ENCODE data around the gene PRDM7.

The PRDM7 gene

GRCh38 chr16:90040152-90041023 is 36.7 kb downstream of the PRDM7 start:
- H3K18ac ChIP-seq (ENCODE audit: low read length): no peak overlapping the region
- H3K9ac ChIP-seq (ENCODE audit: low read depth, low read length, poor library complexity): no peak overlapping the region
- H3K4me3 ChIP-seq (ENCODE audit: low read length in 2 of 2): no peak overlapping the region
- no peak overlapping the region for H2AK5ac ChIP-seq (ENCODE audit: low read depth, low read length)
- no peak overlapping the region for H3K14ac ChIP-seq (ENCODE audit: low read length)
- no peak overlapping the region for H2BK15ac ChIP-seq (ENCODE audit: low read length)
- H3K79me1 ChIP-seq (ENCODE audit: low read depth, low read length): peaks cover 3% of the 10 kb centered on the region
- H3K36me3 ChIP-seq (replicated peaks in 1 of 2; ENCODE audit: control insufficient read depth in 2 of 2, insufficient read depth in 2 of 2, low read length in 2 of 2): peaks cover 0 to 3% of the 10 kb centered on the region in 2 donors
- H3K27ac ChIP-seq (replicated peaks; ENCODE audit: low read length): no peak overlapping the region
- no peak for DNase-seq (ENCODE audit: low spot score)
- peaks cover 0 to 4% of the 10 kb centered on the region in 2 donors for H3K9me3 ChIP-seq (replicated peaks in 1 of 2; ENCODE audit: control insufficient read depth in 2 of 2, insufficient read depth in 1 of 2, low read depth in 1 of 2, low read length in 2 of 2)
- no peak overlapping the region for H4K8ac ChIP-seq (ENCODE audit: low read depth, low read length)
- no peak overlapping the region for H4K91ac ChIP-seq (ENCODE audit: low read depth, low read length, poor library complexity)
- no peaks in the 10 kb centered on the region for H3K4me1 ChIP-seq (ENCODE audit: control insufficient read depth in 2 of 2, insufficient read depth in 1 of 2, low read depth in 1 of 2, low read length in 2 of 2)
- WGBS, 2 donors (ENCODE audit: extremely low coverage in 2 of 2, insufficient read length in 2 of 2, insufficient replicate concordance in 1 of 2): no CpG with 5 or more reads among the region's 29 CpGs
- H3K23ac ChIP-seq (ENCODE audit: low read depth, low read length, poor library complexity): peak overlapping the region; percentile 47
- no peak overlapping the region for H2BK120ac ChIP-seq (ENCODE audit: low read depth, low read length)
- H2BK12ac ChIP-seq (ENCODE audit: low read length): peak overlapping the region; percentile 99
- no peak overlapping the region for H2AFZ ChIP-seq (ENCODE audit: low read length)
- no peak overlapping the region for H3K4me2 ChIP-seq (ENCODE audit: insufficient read depth, low read length, poor library complexity, severe bottlenecking)
- no peak overlapping the region for H2BK5ac ChIP-seq (ENCODE audit: low read length)
- no peak overlapping the region for H3K4ac ChIP-seq (ENCODE audit: low read length)
- H3K27me3 ChIP-seq (ENCODE audit: control insufficient read depth in 3 of 3, insufficient read depth in 3 of 3, low read depth in 1 of 3, low read length in 3 of 3): peaks cover 0 to 20% (median 0%) of the 10 kb centered on the region in 3 experiments

DNA sequence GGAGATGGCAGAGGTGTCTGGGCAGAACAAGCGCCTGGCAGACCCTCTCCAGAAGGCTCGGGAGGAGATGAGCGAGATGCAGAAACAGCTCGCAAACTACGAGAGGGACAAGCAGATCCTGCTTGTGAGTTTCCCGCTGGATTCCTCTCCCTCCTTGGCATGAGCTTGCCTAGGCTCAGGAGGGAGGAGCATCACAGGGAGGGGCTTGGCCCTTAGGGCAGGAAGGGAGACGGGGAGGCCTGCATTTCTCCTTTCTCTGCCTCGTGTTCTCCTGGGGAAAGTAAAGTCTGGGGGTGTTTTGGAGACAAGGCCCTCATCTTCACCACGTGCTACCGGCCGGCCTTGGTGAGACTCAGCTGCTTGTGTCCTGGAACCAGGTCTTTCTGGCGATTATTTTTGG is 39.9 kb downstream of the PRDM7 start:
- Histone ChIP-seq H4K8ac (ENCODE audit: low read depth, low read length) (no peak overlapping the region), H2AFZ (ENCODE audit: low read length) (no peak overlapping the region), H3K4me3 (ENCODE audit: low read length in 2 of 2) (peak overlapping the region in 1 of 2 donors; percentile 9), H2BK15ac (ENCODE audit: low read length) (peak overlapping the region; percentile 68), H3K9me3 (replicated peaks in 1 of 2; ENCODE audit: control insufficient read depth in 2 of 2, insufficient read depth in 1 of 2, low read depth in 1 of 2, low read length in 2 of 2) (peaks cover 0 to 6% of the 10 kb centered on the region in 2 donors), H2AK5ac (ENCODE audit: low read depth, low read length) (no peak overlapping the region), H3K4me2 (ENCODE audit: insufficient read depth, low read length, poor library complexity, severe bottlenecking) (no peak overlapping the region), H3K27me3 (ENCODE audit: control insufficient read depth in 3 of 3, insufficient read depth in 3 of 3, low read depth in 1 of 3, low read length in 3 of 3) (peaks cover 0 to 14% (median 0%) of the 10 kb centered on the region in 3 experiments), H3K27ac (replicated peaks; ENCODE audit: low read length) (no peak overlapping the region), H4K91ac (ENCODE audit: low read depth, low read length, poor library complexity) (no peak overlapping the region), H3K4ac (ENCODE audit: low read length) (no peak overlapping the region), H3K79me1 (ENCODE audit: low read depth, low read length) (no peaks in the 10 kb centered on the region), H3K18ac (ENCODE audit: low read length) (no peak overlapping the region), H3K4me1 (ENCODE audit: control insufficient read depth in 2 of 2, insufficient read depth in 1 of 2, low read depth in 1 of 2, low read length in 2 of 2) (no peaks in the 10 kb centered on the region), H3K9ac (ENCODE audit: low read depth, low read length, poor library complexity) (peak overlapping the region; percentile 37), H2BK12ac (ENCODE audit: low read length) (no peak overlapping the region), H3K14ac (ENCODE audit: low read length) (no peak overlapping the region), H3K36me3 (replicated peaks in 1 of 2; ENCODE audit: control insufficient read depth in 2 of 2, insufficient read depth in 2 of 2, low read length in 2 of 2) (peaks cover 0 to 6% of the 10 kb centered on the region in 2 donors), H2BK5ac (ENCODE audit: low read length) (no peak overlapping the region), H2BK120ac (ENCODE audit: low read depth, low read length) (no peak overlapping the region), H3K23ac (ENCODE audit: low read depth, low read length, poor library complexity) (no peak overlapping the region)
- no CpG with 5 or more reads among the region's 12 CpGs for WGBS, 2 donors (ENCODE audit: extremely low coverage in 2 of 2, insufficient read length in 2 of 2, insufficient replicate concordance in 1 of 2)
- no peak for DNase-seq (ENCODE audit: low spot score)

GRCh38 chr16:90035902-90036301 is 41.2 kb downstream of the PRDM7 start:
- H3K27ac ChIP-seq (replicated peaks; ENCODE audit: low read length): no peak overlapping the region
- WGBS, 2 donors (ENCODE audit: extremely low coverage in 2 of 2, insufficient read length in 2 of 2, insufficient replicate concordance in 1 of 2): no CpG with 5 or more reads among the region's 5 CpGs

GRCh38 chr16:90034504-90034903 is 42.6 kb downstream of the PRDM7 start:
- Histone ChIP-seq H3K4ac (ENCODE audit: low read length) (no peak overlapping the region), H3K4me2 (ENCODE audit: insufficient read depth, low read length, poor library complexity, severe bottlenecking) (no peak overlapping the region), H2AK5ac (ENCODE audit: low read depth, low read length) (no peak overlapping the region), H3K9me3 (replicated peaks in 1 of 2; ENCODE audit: control insufficient read depth in 2 of 2, insufficient read depth in 1 of 2, low read depth in 1 of 2, low read length in 2 of 2) (peaks cover 0 to 13% of the 10 kb centered on the region in 2 donors), H3K9ac (ENCODE audit: low read depth, low read length, poor library complexity) (no peak overlapping the region), H3K27ac (replicated peaks; ENCODE audit: low read length) (no peak overlapping the region), H2BK12ac (ENCODE audit: low read length) (no peak overlapping the region), H2BK15ac (ENCODE audit: low read length) (no peak overlapping the region), H2AFZ (ENCODE audit: low read length) (no peak overlapping the region), H4K8ac (ENCODE audit: low read depth, low read length) (no peak overlapping the region), H3K18ac (ENCODE audit: low read length) (no peak overlapping the region), H2BK5ac (ENCODE audit: low read length) (no peak overlapping the region), H3K79me1 (ENCODE audit: low read depth, low read length) (no peaks in the 10 kb centered on the region), H3K4me1 (ENCODE audit: control insufficient read depth in 2 of 2, insufficient read depth in 1 of 2, low read depth in 1 of 2, low read length in 2 of 2) (peaks cover 0 to 2% of the 10 kb centered on the region in 2 donors), H2BK120ac (ENCODE audit: low read depth, low read length) (no peak overlapping the region), H3K36me3 (replicated peaks in 1 of 2; ENCODE audit: control insufficient read depth in 2 of 2, insufficient read depth in 2 of 2, low read length in 2 of 2) (peaks cover 0 to 13% of the 10 kb centered on the region in 2 donors), H4K91ac (ENCODE audit: low read depth, low read length, poor library complexity) (no peak overlapping the region), H3K23ac (ENCODE audit: low read depth, low read length, poor library complexity) (no peak overlapping the region), H3K14ac (ENCODE audit: low read length) (no peak overlapping the region), H3K27me3 (ENCODE audit: control insufficient read depth in 3 of 3, insufficient read depth in 3 of 3, low read depth in 1 of 3, low read length in 3 of 3) (peaks cover 0 to 6% (median 0%) of the 10 kb centered on the region in 3 experiments), H3K4me3 (ENCODE audit: low read length in 2 of 2) (no peak overlapping the region)
- DNase-seq (ENCODE audit: low spot score): no peak
- WGBS, 2 donors (ENCODE audit: extremely low coverage in 2 of 2, insufficient read length in 2 of 2, insufficient replicate concordance in 1 of 2): no CpG with 5 or more reads among the region's 8 CpGs

More at GRCh38 chr16:90035902-90036301, 41.2 kb downstream of the PRDM7 start:
- no peak overlapping the region for H4K8ac ChIP-seq (ENCODE audit: low read depth, low read length)
- H3K36me3 ChIP-seq (replicated peaks in 1 of 2; ENCODE audit: control insufficient read depth in 2 of 2, insufficient read depth in 2 of 2, low read length in 2 of 2): peaks cover 0 to 13% of the 10 kb centered on the region in 2 donors
- no peak overlapping the region for H2BK15ac ChIP-seq (ENCODE audit: low read length)
- no peak overlapping the region for H2BK12ac ChIP-seq (ENCODE audit: low read length)
- DNase-seq (ENCODE audit: low spot score): no peak
- no peak overlapping the region for H3K9ac ChIP-seq (ENCODE audit: low read depth, low read length, poor library complexity)
- H3K79me1 ChIP-seq (ENCODE audit: low read depth, low read length): no peaks in the 10 kb centered on the region
- peaks cover 0 to 10% (median 0%) of the 10 kb centered on the region in 3 experiments for H3K27me3 ChIP-seq (ENCODE audit: control insufficient read depth in 3 of 3, insufficient read depth in 3 of 3, low read depth in 1 of 3, low read length in 3 of 3)
- H3K18ac ChIP-seq (ENCODE audit: low read length): no peak overlapping the region
- no peak overlapping the region for H3K14ac ChIP-seq (ENCODE audit: low read length)
- H3K4me1 ChIP-seq (ENCODE audit: control insufficient read depth in 2 of 2, insufficient read depth in 1 of 2, low read depth in 1 of 2, low read length in 2 of 2): no peaks in the 10 kb centered on the region
- no peak overlapping the region for H2BK120ac ChIP-seq (ENCODE audit: low read depth, low read length)
- H3K4me3 ChIP-seq (ENCODE audit: low read length in 2 of 2): no peak overlapping the region
- H2AFZ ChIP-seq (ENCODE audit: low read length): peak overlapping the region; percentile 67
- H3K4me2 ChIP-seq (ENCODE audit: insufficient read depth, low read length, poor library complexity, severe bottlenecking): no peak overlapping the region
- H3K9me3 ChIP-seq (replicated peaks in 1 of 2; ENCODE audit: control insufficient read depth in 2 of 2, insufficient read depth in 1 of 2, low read depth in 1 of 2, low read length in 2 of 2): peaks cover 0 to 13% of the 10 kb centered on the region in 2 donors
- H3K23ac ChIP-seq (ENCODE audit: low read depth, low read length, poor library complexity): no peak overlapping the region
- H2BK5ac ChIP-seq (ENCODE audit: low read length): no peak overlapping the region
- no peak overlapping the region for H2AK5ac ChIP-seq (ENCODE audit: low read depth, low read length)
- H3K4ac ChIP-seq (ENCODE audit: low read length): no peak overlapping the region
- H4K91ac ChIP-seq (ENCODE audit: low read depth, low read length, poor library complexity): no peak overlapping the region

Measured in neuronal stem cell (in vitro differentiated cells).